IPS-18a (cell line): ENCODE results near the gene MARVELD2.

ENCODE experiments used
- H3K27ac ChIP-seq: one replicate; pipeline ENCODE4 v1.5.1; 2013; ENCODE audit warnings: low read length
- H3K27me3 ChIP-seq: one replicate; pipeline ENCODE4 v1.6.1; 2013; ENCODE audit warnings: mild to moderate bottlenecking, low read length; ENCODE audit not compliant: control insufficient read depth, insufficient read depth
- H3K36me3 ChIP-seq: one replicate; pipeline ENCODE4 v1.6.1; 2013; ENCODE audit warnings: low read depth, low read length; ENCODE audit not compliant: control insufficient read depth
- H3K4me1 ChIP-seq: one replicate; pipeline ENCODE4 v1.6.1; 2013; ENCODE audit warnings: low read depth, low read length; ENCODE audit not compliant: control insufficient read depth
- H3K4me3 ChIP-seq: one replicate; pipeline ENCODE4 v1.5.1; 2013; ENCODE audit warnings: low read length
- H3K9ac ChIP-seq: one replicate; pipeline ENCODE4 v1.6.1; 2013; ENCODE audit warnings: mild to moderate bottlenecking, low read length, moderate library complexity
- H3K9me3 ChIP-seq: one replicate; pipeline ENCODE4 v1.6.1; 2013; ENCODE audit warnings: low read depth, low read length; ENCODE audit not compliant: control insufficient read depth

The MARVELD2 gene

GRCh38 chr5:69484891-69485290 is 70.0 kb downstream of the MARVELD2 start:
- Histone ChIP-seq H3K9me3 (no peaks in the 10 kb centered on the region), H3K9ac (no peak overlapping the region), H3K27me3 (no peaks in the 10 kb centered on the region), H3K36me3 (no peaks in the 10 kb centered on the region), H3K27ac (no peak overlapping the region), H3K4me1 (no peaks in the 10 kb centered on the region), H3K4me3 (no peak overlapping the region)

DNA sequence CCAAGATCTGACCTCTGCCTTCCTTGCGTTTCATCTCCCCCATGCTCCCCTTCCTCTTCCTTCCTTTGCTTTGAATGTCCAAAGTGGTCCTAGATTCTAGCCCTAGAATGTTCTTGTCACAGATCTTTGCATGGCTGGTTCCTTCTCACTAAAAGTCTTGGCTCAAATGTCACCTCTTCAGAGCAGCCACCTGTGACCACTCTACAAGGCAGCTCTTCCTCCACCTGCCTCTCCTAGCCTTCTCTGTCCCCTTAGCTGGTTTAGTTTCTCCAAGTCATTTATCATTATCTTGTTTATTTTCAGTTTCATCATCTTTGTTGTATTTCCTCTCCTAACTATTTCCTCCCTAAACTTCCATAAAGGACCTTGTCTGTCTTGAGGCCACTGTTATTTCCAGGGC is 70.6 kb downstream of the MARVELD2 start:
- Histone ChIP-seq H3K9me3 (no peaks in the 10 kb centered on the region), H3K9ac (no peak overlapping the region), H3K4me3 (no peak overlapping the region), H3K27ac (no peak overlapping the region), H3K27me3 (peaks cover 2% of the 10 kb centered on the region), H3K36me3 (no peaks in the 10 kb centered on the region), H3K4me1 (no peaks in the 10 kb centered on the region)

DNA sequence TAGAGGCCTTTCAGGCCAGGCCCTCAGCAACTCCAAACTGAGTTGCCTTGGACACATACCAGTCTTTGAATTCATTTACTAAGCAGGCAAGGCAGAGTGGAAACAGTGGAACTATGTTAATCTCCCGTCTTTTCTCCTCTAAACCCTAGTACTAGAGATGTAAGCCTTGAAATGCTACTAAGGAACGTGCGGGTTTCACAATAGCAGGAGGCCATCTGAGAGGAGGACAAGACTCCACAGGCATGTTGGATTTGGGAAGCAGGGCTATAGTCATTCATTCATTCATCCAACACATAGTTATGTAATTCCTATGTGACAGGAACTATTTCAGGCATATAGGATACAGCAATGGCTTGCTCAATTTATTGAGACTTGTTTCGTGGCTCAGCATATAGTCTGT is 74.3 kb downstream of the MARVELD2 start:
- H3K27me3 ChIP-seq = peaks cover 25% of the 10 kb centered on the region
- no peak overlapping the region for H3K27ac ChIP-seq
- H3K36me3 ChIP-seq = no peaks in the 10 kb centered on the region
- H3K9me3 ChIP-seq = no peaks in the 10 kb centered on the region
- no peak overlapping the region for H3K9ac ChIP-seq
- H3K4me3 ChIP-seq = no peak overlapping the region
- no peaks in the 10 kb centered on the region for H3K4me1 ChIP-seq

GRCh38 chr5:69491027-69491426 is 76.1 kb downstream of the MARVELD2 start:
- H3K4me1 ChIP-seq = peaks cover 4% of the 10 kb centered on the region
- no peaks in the 10 kb centered on the region for H3K9me3 ChIP-seq
- no peak overlapping the region for H3K27ac ChIP-seq
- H3K36me3 ChIP-seq = no peaks in the 10 kb centered on the region
- no peak overlapping the region for H3K4me3 ChIP-seq
- peaks cover 34% of the 10 kb centered on the region for H3K27me3 ChIP-seq
- no peak overlapping the region for H3K9ac ChIP-seq

GRCh38 chr5:69491838-69492390 is 77.0 kb downstream of the MARVELD2 start:
- H3K4me1 ChIP-seq = peaks cover 4% of the 10 kb centered on the region
- peaks cover 34% of the 10 kb centered on the region for H3K27me3 ChIP-seq
- no peak overlapping the region for H3K27ac ChIP-seq
- H3K9me3 ChIP-seq = no peaks in the 10 kb centered on the region
- H3K9ac ChIP-seq = peak overlapping the region; percentile 84
- no peaks in the 10 kb centered on the region for H3K36me3 ChIP-seq
- H3K4me3 ChIP-seq = peak overlapping the region; percentile 80

DNA sequence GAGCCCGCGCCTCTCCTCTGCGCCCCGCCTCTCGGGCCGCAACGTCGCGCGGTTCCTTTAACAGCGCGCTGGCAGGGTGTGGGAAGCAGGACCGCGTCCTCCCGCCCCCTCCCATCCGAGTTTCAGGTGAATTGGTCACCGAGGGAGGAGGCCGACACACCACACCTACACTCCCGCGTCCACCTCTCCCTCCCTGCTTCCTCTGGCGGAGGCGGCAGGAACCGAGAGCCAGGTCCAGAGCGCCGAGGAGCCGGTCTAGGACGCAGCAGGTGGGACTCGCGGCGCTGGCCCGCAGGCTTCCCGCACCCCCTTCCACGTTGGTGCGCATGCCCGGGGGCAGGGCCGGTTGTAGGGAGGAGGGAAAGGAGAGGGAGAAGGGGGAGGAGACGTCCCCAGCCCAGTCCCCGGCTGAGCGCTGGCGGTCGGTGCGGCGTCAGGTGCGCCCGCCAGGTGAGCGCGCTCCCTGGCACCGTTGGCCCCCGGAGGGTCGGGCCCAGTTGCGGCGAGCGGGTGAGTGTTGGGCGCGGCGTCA is 77.5 kb downstream of the MARVELD2 start, which contains the start of gene OCLN:
OCLN (plus strand) TSS at position 400 of the 532 bp plus-strand sequence. CDS start 11,455 bp downstream, outside the sequence.
- Histone ChIP-seq H3K27me3 (peaks cover 34% of the 10 kb centered on the region), H3K9ac (peak within 1 kb of the TSS; percentile 84), H3K27ac (no peak within 1 kb of the TSS), H3K36me3 (no peaks in the 10 kb centered on the region), H3K9me3 (no peaks in the 10 kb centered on the region), H3K4me1 (peaks cover 4% of the 10 kb centered on the region), H3K4me3 (peak within 1 kb of the TSS; percentile 80)

DNA sequence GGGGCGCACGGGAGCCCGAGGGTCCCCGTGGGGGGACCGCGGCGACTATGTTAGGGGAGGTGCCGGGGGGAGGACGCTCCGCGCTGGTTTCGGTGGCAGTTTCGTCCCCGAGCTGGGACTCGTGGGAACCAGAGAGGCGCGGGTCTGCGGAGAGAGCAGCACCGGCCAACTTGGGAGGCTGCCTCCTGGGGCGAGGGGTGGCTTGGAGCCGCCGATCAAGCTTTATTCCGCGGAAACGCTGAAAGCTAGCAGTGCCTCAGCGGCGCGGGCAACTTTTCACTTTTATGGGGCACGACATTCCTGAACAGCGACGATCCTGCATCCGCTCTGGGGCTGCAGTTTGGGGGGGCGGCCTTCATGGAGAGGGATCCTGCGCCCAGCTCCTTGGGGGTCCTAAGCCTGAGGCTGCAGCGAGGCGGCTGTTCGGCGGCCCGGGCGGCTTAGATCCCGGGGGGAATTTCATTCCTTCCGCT is 78.0 kb downstream of the MARVELD2 start:
- Histone ChIP-seq H3K9ac (peak overlapping the region; percentile 84), H3K27ac (no peak overlapping the region)

DNA sequence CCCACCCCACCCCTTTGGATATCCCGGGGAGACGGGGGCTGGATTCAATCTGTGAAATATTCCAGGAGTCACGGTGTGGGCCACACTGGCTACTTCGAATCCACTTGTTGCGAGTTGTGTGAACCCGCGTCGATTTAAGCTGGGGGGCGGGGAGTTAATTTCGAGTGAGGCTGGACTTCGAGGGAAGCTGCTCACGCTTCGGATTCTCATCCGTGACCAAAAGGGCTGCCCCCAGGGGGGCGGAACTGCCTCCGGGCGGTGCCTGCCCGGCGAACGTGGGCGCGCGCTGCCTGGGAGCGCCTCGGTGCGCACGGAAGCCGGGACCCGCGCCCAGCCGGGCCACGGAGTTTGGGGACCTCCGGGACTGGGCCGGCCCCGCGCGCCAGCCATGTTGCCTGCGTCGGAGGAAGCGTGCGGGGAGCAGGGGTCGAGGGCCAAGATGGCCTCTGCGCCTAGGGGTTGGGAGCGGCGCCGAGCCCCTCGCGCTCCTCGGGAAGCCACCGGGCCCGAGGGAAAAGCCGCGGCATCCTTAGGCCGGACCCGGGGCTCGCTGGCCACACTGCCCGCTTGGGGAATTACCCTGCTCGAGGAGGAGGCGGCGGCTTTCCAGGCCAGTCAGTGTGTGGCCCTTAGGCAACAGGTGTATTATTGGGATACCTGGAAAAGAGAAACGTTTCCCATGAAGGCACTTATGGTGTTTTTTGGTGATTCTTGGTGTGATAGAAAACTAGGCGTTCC is 78.6 kb downstream of the MARVELD2 start:
- H3K27ac ChIP-seq = no peak overlapping the region
- peak overlapping the region; percentile 84 for H3K9ac ChIP-seq
- H3K9me3 ChIP-seq = no peaks in the 10 kb centered on the region
- H3K27me3 ChIP-seq = peaks cover 34% of the 10 kb centered on the region
- H3K4me1 ChIP-seq = peaks cover 4% of the 10 kb centered on the region
- no peaks in the 10 kb centered on the region for H3K36me3 ChIP-seq
- peak overlapping the region; percentile 80 for H3K4me3 ChIP-seq

More for the DNA sequence above, 78.0 kb downstream of the MARVELD2 start:
- no peaks in the 10 kb centered on the region for H3K36me3 ChIP-seq
- peak overlapping the region; percentile 80 for H3K4me3 ChIP-seq
- no peaks in the 10 kb centered on the region for H3K9me3 ChIP-seq
- H3K4me1 ChIP-seq = peaks cover 4% of the 10 kb centered on the region
- peaks cover 34% of the 10 kb centered on the region for H3K27me3 ChIP-seq
